ENCODE data around the gene PRKAG2.

PRKAG2 gene

GRCh38 chr7:151551820-151552219 is 325.1 kb downstream of the PRKAG2 start:
- H4K20me1 ChIP-seq (ENCODE audit: insufficient read depth): no peaks in the 10 kb centered on the region
- no peak for TF ChIP-seq CTCF (conservative IDR thresholded peaks at IDR 0.05; ENCODE audit: low read depth, low read length)
- H3K9ac ChIP-seq: no peak overlapping the region
- H2AFZ ChIP-seq (ENCODE audit: low read depth): no peak overlapping the region
- no peak overlapping the region for H3K27ac ChIP-seq
- no peak overlapping the region for H3K4me2 ChIP-seq
- H3K4me1 ChIP-seq (ENCODE audit: low read depth, poor library complexity, severe bottlenecking): no peaks in the 10 kb centered on the region
- no peaks in the 10 kb centered on the region for H3K79me2 ChIP-seq (ENCODE audit: insufficient read depth, low read depth)
- H3K4me3 ChIP-seq (IDR thresholded peaks at IDR 0.05; ENCODE audit: insufficient read depth, low read depth, low read length): no peak overlapping the region
- H3K36me3 ChIP-seq (ENCODE audit: insufficient read depth): no peaks in the 10 kb centered on the region
- no peaks in the 10 kb centered on the region for H3K27me3 ChIP-seq (ENCODE audit: insufficient read depth, low read depth)

- no peaks in the 10 kb centered on the region for H3K79me2 ChIP-seq (ENCODE audit: insufficient read depth, low read depth)
- H4K20me1 ChIP-seq (ENCODE audit: insufficient read depth): no peaks in the 10 kb centered on the region
- no peak overlapping the region for H3K27ac ChIP-seq
- H3K36me3 ChIP-seq (ENCODE audit: insufficient read depth): no peaks in the 10 kb centered on the region
- H2AFZ ChIP-seq (ENCODE audit: low read depth): no peak overlapping the region
- no peak overlapping the region for H3K4me3 ChIP-seq (IDR thresholded peaks at IDR 0.05; ENCODE audit: insufficient read depth, low read depth, low read length)
- no peak for TF ChIP-seq CTCF (conservative IDR thresholded peaks at IDR 0.05; ENCODE audit: low read depth, low read length)
- no peak overlapping the region for H3K4me2 ChIP-seq
- no peaks in the 10 kb centered on the region for H3K4me1 ChIP-seq (ENCODE audit: low read depth, poor library complexity, severe bottlenecking)
- no peak overlapping the region for H3K9ac ChIP-seq
- H3K27me3 ChIP-seq (ENCODE audit: insufficient read depth, low read depth): no peaks in the 10 kb centered on the region
Measured at GRCh38 chr7:151550656-151551286, 326.1 kb downstream of the PRKAG2 start.

GRCh38 chr7:151549644-151550043 is 327.3 kb downstream of the PRKAG2 start:
- Histone ChIP-seq H2AFZ (ENCODE audit: low read depth) (no peak overlapping the region), H3K27ac (no peak overlapping the region), H3K4me2 (no peak overlapping the region), H3K36me3 (ENCODE audit: insufficient read depth) (no peaks in the 10 kb centered on the region), H3K4me1 (ENCODE audit: low read depth, poor library complexity, severe bottlenecking) (no peaks in the 10 kb centered on the region), H3K27me3 (ENCODE audit: insufficient read depth, low read depth) (no peaks in the 10 kb centered on the region), H3K4me3 (IDR thresholded peaks at IDR 0.05; ENCODE audit: insufficient read depth, low read depth, low read length) (no peak overlapping the region), H3K9ac (no peak overlapping the region), H4K20me1 (ENCODE audit: insufficient read depth) (no peaks in the 10 kb centered on the region), H3K79me2 (ENCODE audit: insufficient read depth, low read depth) (no peaks in the 10 kb centered on the region)
- TF ChIP-seq CTCF (conservative IDR thresholded peaks at IDR 0.05; ENCODE audit: low read depth, low read length): no peak

GRCh38 chr7:151549083-151549482 is 327.8 kb downstream of the PRKAG2 start:
- no peak for TF ChIP-seq CTCF (conservative IDR thresholded peaks at IDR 0.05; ENCODE audit: low read depth, low read length)
- H3K4me1 ChIP-seq (ENCODE audit: low read depth, poor library complexity, severe bottlenecking): no peaks in the 10 kb centered on the region
- H3K4me2 ChIP-seq: no peak overlapping the region
- H3K9ac ChIP-seq: no peak overlapping the region
- no peaks in the 10 kb centered on the region for H3K27me3 ChIP-seq (ENCODE audit: insufficient read depth, low read depth)
- no peaks in the 10 kb centered on the region for H3K79me2 ChIP-seq (ENCODE audit: insufficient read depth, low read depth)
- H3K36me3 ChIP-seq (ENCODE audit: insufficient read depth): no peaks in the 10 kb centered on the region
- no peaks in the 10 kb centered on the region for H4K20me1 ChIP-seq (ENCODE audit: insufficient read depth)
- H3K27ac ChIP-seq: no peak overlapping the region
- no peak overlapping the region for H3K4me3 ChIP-seq (IDR thresholded peaks at IDR 0.05; ENCODE audit: insufficient read depth, low read depth, low read length)
- H2AFZ ChIP-seq (ENCODE audit: low read depth): no peak overlapping the region
